ENCODE results near the gene FNBP1. TPM values are rescaled to one million over a fixed set of nuclear protein-coding genes. Genes with fewer than 3 reads are reported as not detected.

Gene FNBP1
- total and polyA plus RNA-seq, 10 of the 15 experiments (the other 5 are each of a cell fraction or from before 2014, with no cell fraction given), result 64.5 to 353 (median 179) TPM

DNA sequence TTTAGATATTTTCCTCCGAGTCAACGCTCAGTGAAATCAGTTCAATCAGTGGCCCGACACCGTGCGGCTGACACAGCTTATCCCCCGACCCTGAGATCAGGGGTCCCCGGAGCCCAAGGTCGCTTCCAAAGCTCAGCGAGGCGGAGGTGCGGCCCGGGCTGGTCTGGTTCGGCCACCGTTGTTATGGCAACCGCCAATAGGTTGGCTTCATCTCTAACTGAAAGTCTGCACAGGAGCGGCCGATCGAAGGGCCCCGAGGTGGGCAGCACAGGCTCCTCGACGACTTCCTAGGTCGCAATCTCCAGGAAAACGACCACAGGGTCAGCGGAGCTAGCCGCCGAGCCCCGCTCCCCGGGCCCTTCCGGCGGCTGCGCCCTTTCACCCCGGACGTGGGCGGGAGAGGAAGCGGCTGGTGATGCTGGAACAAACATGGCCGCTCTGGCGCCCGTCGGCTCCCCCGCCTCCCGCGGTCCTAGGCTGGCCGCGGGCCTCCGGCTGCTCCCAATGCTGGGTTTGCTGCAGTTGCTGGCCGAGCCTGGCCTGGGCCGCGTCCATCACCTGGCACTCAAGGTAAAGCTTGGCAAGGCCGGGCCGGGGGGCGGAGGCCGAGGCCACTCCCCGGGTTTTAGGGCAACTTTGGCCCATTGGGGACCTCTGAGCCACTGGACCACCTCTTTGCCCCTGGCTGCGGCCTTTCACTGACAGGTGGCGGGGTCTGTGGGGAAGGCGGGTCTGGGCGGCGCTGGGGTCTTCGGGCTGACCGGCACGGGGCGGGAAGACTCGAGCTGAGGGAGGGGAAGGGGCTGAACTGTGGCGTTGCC, 10.7 kb upstream of the FNBP1 start, which contains the start of gene GPR107:
TSS of gene GPR107 (plus strand) at position 403 of the 821 bp plus-strand sequence. CDS start at position 430, 27 bp downstream.
- Histone ChIP-seq H3K79me2 (ENCODE audit: control insufficient read depth, insufficient read depth, low read length) (peaks cover 72% of the 10 kb centered on the region), H3K9ac (ENCODE audit: control insufficient read depth, insufficient read depth, low read length) (peak within 1 kb of the TSS; percentile 95), H4K20me1 (ENCODE audit: control insufficient read depth, insufficient read depth) (no peaks in the 10 kb centered on the region), H3K27ac (ENCODE audit: control insufficient read depth, insufficient read depth) (peak within 1 kb of the TSS; percentile 95), H2AFZ (ENCODE audit: control insufficient read depth, low read depth, low read length) (peak within 1 kb of the TSS; percentile 93), H3K9me3 (replicated peaks; ENCODE audit: control insufficient read depth, insufficient read depth, low read length) (no peaks in the 10 kb centered on the region), H3K4me1 (ENCODE audit: control insufficient read depth, insufficient read depth, low read length) (peaks cover 7% of the 10 kb centered on the region), H3K27me3 (replicated peaks in 1 of 2; ENCODE audit: control insufficient read depth in 2 of 2, insufficient read depth in 2 of 2, low read length in 1 of 2) (no peaks in the 10 kb centered on the region), H3K4me2 (ENCODE audit: control insufficient read depth, insufficient read depth) (peak within 1 kb of the TSS; percentile 82), H3K36me3 (ENCODE audit: control insufficient read depth in 2 of 2, insufficient read depth in 2 of 2, low read length in 1 of 2) (no peaks in the 10 kb centered on the region), H3K4me3 (peak within 1 kb of the TSS; percentile 83)
- WGBS (ENCODE audit: insufficient coverage, insufficient replicate concordance, low lambda C conversion rate, missing lambda C conversion rate), result under 1% methylated on average over 60 of the region's 64 CpGs
- no TSS peak for BruUV-seq (replicated peaks)
- intact Hi-C loops (cut with micrococcal nuclease; ENCODE audit: unreplicated experiment), result no loop called here
- peak; percentile 94 for ATAC-seq
- no peak for DNase-seq (ENCODE audit: low read depth, low spot score)
- in situ Hi-C loops (cut with MboI), result no loop called here
- RAD21 ChIA-PET (ENCODE audit: unreplicated experiment), result interaction anchor here (1.0 to 2.0 kb wide), 9 partner anchors 9 to 168 kb away, joined by 3 to 11 read pairs (median 4); no protein-coding TSS in a partner anchor
- SMC1A ChIA-PET (ENCODE audit: uncharacterized antibody, unreplicated experiment), result interaction anchor here (0.8 to 1.8 kb wide), 11 partner anchors 8 to 167 kb away, joined by 3 to 7 read pairs (median 4); no protein-coding TSS in a partner anchor
- POLR2A ChIA-PET, result interaction anchor here (0.6 to 2.1 kb wide), 15 partner anchors 8 to 168 kb away, joined by 3 to 18 read pairs (median 4); partner anchors contain the start of gene FNBP1
- peak; percentile 35 for FAIRE-seq
- CTCF ChIA-PET, result interaction anchor here (1.0 to 1.9 kb wide), 4 partner anchors 9 to 98 kb away, joined by 3 to 10 read pairs (median 5); no protein-coding TSS in a partner anchor
- TF ChIP-seq STAT3 (IDR thresholded peaks at IDR 0.05; ENCODE audit: low read depth, low read length) (no peak), YY1 (IDR thresholded peaks at IDR 0.05; ENCODE audit: low read depth, low read length) (peak; percentile 98), MLLT1 (IDR thresholded peaks at IDR 0.05) (peak; percentile 75), ZBTB40 (IDR thresholded peaks at IDR 0.05; ENCODE audit: borderline replicate concordance) (peak; percentile 88), ZNF274 (IDR thresholded peaks at IDR 0.05; ENCODE audit: insufficient read depth, insufficient read length) (no peak), RELA (IDR thresholded peaks at IDR 0.05; ENCODE audit: borderline replicate concordance, partially characterized antibody) (peak; percentile 20), PAX8 (IDR thresholded peaks at IDR 0.05) (no peak), TCF7 (IDR thresholded peaks at IDR 0.05; ENCODE audit: borderline replicate concordance) (no peak), CHD2 (IDR thresholded peaks at IDR 0.05; ENCODE audit: borderline replicate concordance, low read depth, low read length) (peak; percentile 20; the same call in 1 of the 2 replicates), MYC (IDR thresholded peaks at IDR 0.05; ENCODE audit: insufficient read depth, insufficient read length, insufficient replicate concordance, low read length, severe bottlenecking) (no peak), TCF12 (IDR thresholded peaks at IDR 0.05; ENCODE audit: low read depth, low read length) (peak; percentile 56; the same call in 1 of the 2 replicates), POLR2AphosphoS2 (IDR thresholded peaks at IDR 0.05; ENCODE audit: low read depth, low read length) (0 out of 2 replicates have a peak, but pooled peaks have one; percentile 33)
- TF ChIP-seq, protein P1, sequence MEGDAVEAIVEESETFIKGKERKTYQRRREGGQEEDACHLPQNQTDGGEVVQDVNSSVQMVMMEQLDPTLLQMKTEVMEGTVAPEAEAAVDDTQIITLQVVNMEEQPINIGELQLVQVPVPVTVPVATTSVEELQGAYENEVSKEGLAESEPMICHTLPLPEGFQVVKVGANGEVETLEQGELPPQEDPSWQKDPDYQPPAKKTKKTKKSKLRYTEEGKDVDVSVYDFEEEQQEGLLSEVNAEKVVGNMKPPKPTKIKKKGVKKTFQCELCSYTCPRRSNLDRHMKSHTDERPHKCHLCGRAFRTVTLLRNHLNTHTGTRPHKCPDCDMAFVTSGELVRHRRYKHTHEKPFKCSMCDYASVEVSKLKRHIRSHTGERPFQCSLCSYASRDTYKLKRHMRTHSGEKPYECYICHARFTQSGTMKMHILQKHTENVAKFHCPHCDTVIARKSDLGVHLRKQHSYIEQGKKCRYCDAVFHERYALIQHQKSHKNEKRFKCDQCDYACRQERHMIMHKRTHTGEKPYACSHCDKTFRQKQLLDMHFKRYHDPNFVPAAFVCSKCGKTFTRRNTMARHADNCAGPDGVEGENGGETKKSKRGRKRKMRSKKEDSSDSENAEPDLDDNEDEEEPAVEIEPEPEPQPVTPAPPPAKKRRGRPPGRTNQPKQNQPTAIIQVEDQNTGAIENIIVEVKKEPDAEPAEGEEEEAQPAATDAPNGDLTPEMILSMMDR (IDR thresholded peaks at IDR 0.05 in 2 of 3, conservative IDR thresholded peaks at IDR 0.05 in 1 of 3; ENCODE audit: control insufficient read depth in 2 of 3, extremely low read depth in 1 of 3, insufficient read depth in 1 of 3, low read depth in 3 of 3, low read length in 3 of 3), result no peak
